ENCODE results near the gene AKAP6.

DNA sequence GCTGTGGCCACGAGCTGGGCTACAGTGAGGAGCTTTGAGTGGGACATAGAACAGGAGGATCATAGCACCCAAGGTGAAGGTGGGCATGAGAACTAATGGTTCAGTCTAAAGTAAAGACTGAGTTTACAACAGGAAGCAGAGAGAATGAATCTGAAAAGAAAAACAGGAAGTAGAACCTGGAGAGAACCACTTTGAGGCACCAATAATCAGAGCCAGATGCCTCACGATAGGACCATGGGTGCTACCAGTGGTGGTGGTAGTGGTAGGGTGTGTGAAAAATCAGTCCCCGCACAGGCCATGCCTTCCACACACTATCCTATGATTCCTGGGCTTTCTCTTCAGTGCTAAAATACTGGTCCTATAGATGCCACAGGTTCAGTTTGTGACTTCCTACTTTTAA lies 293.6 kb downstream of the AKAP6 start:
- TF ChIP-seq, protein P1, sequence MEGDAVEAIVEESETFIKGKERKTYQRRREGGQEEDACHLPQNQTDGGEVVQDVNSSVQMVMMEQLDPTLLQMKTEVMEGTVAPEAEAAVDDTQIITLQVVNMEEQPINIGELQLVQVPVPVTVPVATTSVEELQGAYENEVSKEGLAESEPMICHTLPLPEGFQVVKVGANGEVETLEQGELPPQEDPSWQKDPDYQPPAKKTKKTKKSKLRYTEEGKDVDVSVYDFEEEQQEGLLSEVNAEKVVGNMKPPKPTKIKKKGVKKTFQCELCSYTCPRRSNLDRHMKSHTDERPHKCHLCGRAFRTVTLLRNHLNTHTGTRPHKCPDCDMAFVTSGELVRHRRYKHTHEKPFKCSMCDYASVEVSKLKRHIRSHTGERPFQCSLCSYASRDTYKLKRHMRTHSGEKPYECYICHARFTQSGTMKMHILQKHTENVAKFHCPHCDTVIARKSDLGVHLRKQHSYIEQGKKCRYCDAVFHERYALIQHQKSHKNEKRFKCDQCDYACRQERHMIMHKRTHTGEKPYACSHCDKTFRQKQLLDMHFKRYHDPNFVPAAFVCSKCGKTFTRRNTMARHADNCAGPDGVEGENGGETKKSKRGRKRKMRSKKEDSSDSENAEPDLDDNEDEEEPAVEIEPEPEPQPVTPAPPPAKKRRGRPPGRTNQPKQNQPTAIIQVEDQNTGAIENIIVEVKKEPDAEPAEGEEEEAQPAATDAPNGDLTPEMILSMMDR (IDR thresholded peaks at IDR 0.05; ENCODE audit: low read depth, low read length, poor library complexity, severe bottlenecking): no peak
- TF ChIP-seq EZH2phosphoT487 (IDR thresholded peaks at IDR 0.05; ENCODE audit: borderline replicate concordance, low read length): no peak
